ENCODE measurements around the gene MRPL52.

DNA sequence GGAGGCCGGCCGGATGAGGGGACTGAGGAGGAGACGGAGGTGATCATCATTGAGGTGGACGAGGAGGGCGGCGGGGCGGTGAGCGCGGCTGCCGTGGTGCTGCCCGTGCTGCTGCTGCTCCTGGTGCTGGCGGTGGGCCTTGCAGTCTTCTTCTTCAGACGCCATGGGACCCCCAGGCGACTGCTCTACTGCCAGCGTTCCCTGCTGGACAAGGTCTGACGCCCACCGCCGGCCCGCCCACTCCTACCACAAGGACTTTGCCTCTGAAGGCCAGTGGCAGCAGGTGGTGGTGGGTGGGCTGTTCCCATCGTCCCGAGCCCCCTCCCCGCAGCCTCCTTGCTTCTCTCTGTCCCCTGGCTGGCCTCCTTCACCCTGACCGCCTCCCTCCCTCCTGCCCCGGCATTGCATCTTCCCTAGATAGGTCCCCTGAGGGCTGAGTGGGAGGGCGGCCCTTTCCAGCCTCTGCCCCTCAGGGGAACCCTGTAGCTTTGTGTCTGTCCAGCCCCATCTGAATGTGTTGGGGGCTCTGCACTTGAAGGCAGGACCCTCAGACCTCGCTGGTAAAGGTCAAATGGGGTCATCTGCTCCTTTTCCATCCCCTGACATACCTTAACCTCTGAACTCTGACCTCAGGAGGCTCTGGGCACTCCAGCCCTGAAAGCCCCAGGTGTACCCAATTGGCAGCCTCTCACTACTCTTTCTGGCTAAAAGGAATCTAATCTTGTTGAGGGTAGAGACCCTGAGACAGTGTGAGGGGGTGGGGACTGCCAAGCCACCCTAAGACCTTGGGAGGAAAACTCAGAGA lies 16.3 kb downstream of the MRPL52 start:
- TF ChIP-seq POLR2AphosphoS5 (IDR thresholded peaks at IDR 0.05; ENCODE audit: low read depth, low read length) (no peak), TAF1 (IDR thresholded peaks at IDR 0.05; ENCODE audit: borderline replicate concordance, low read depth, low read length) (no peak), POLR2A (IDR thresholded peaks at IDR 0.05; ENCODE audit: low read depth, low read length) (no peak)
